ENCODE results near the gene ZNF460. TPM values are rescaled to one million over a fixed set of nuclear protein-coding genes. Genes with fewer than 3 reads are reported as not detected.

Gene ZNF460
- total and polyA plus RNA-seq, 10 of the 15 experiments (the other 5 are each of a cell fraction or from before 2014, with no cell fraction given), result 0.15 to 43.0 (median 8.7) TPM

- TF ChIP-seq MAX (IDR thresholded peaks at IDR 0.05; ENCODE audit: low read depth, low read length) (peak; percentile 89), CHD2 (IDR thresholded peaks at IDR 0.05; ENCODE audit: borderline replicate concordance, low read depth, low read length) (peak; percentile 88), FOXK2 (IDR thresholded peaks at IDR 0.05) (no peak), NBN (IDR thresholded peaks at IDR 0.05) (peak; percentile 84; the same call in 1 of the 2 replicates), ZBTB11 (CRISPR knock-in tag; IDR thresholded peaks at IDR 0.05) (no peak), SREBF2 (IDR thresholded peaks at IDR 0.05; ENCODE audit: low read length) (0 out of 2 replicates have a peak, but pooled peaks have one; percentile 12), SMC3 (IDR thresholded peaks at IDR 0.05; ENCODE audit: borderline replicate concordance, low read length) (peak; percentile 13; the same call in 1 of the 2 replicates), POLR2AphosphoS5 (IDR thresholded peaks at IDR 0.05; ENCODE audit: low read length) (peak; percentile 84), ZNF24 (IDR thresholded peaks at IDR 0.05) (no peak), SIN3A (IDR thresholded peaks at IDR 0.05; ENCODE audit: low read depth, low read length) (peak; percentile 86), JUNB (IDR thresholded peaks at IDR 0.05) (no peak), PKNOX1 (IDR thresholded peaks at IDR 0.05) (peak; percentile 93), ZSCAN29 (IDR thresholded peaks at IDR 0.05) (no peak), SMARCA5 (IDR thresholded peaks at IDR 0.05) (no peak), TCF7 (IDR thresholded peaks at IDR 0.05; ENCODE audit: borderline replicate concordance) (no peak), POLR2A (IDR thresholded peaks at IDR 0.05; ENCODE audit: low read depth, low read length) (peak; percentile 92), ATF7 (IDR thresholded peaks at IDR 0.05; ENCODE audit: low read depth) (0 out of 2 replicates have a peak, but pooled peaks have one; percentile 22), PRDM15 (CRISPR knock-in tag; IDR thresholded peaks at IDR 0.05) (0 out of 2 replicates have a peak, but pooled peaks have one; percentile 17), MLLT1 (IDR thresholded peaks at IDR 0.05) (peak; percentile 14; the same call in 1 of the 2 replicates), RFX5 (IDR thresholded peaks at IDR 0.05; ENCODE audit: low read depth, low read length) (0 out of 2 replicates have a peak, but pooled peaks have one; percentile 47)
Measured at GRCh38 chr19:57240311-57241090, 39.8 kb upstream of the ZNF460 start, which contains the start of gene ZNF805 (continued).
